Measurements from ENCODE around the gene GHDC.
"Not testable (repeated sequence)": the region's sequence is repeated elsewhere in the genome, so short reads cannot be mapped to it uniquely, and the experiment has no call there.

The GHDC gene

GRCh38 chr17:42146911-42147607 is 47.2 kb downstream of the GHDC start:
- DNase-seq = no peak

DNA sequence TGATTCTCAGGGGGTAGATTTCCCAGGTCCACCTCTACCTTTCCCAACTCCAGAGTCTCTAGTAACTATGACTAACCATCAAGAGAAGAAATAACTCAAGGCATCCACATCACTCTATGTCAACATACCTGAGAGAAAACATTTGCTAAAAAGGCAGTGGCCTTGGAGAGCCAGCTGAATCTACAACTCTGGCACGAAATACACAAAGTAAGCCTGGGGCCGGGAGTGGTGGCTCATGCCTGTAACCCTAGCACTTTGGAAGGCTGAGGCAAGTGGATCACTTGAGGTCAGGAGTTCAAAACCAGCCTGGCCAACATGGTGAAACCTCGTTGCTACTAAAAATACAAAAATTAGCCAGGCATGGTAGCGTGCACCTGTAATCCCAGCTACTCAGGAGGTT is 51.2 kb downstream of the GHDC start:
- DNase-seq = not testable (repeated sequence)

GRCh38 chr17:42142371-42142896 is 51.9 kb downstream of the GHDC start:
- DNase-seq = no peak

- no peak for DNase-seq
These were observed 52.9 kb downstream of the GHDC start for GRCh38 chr17:42141382-42141781.

DNA sequence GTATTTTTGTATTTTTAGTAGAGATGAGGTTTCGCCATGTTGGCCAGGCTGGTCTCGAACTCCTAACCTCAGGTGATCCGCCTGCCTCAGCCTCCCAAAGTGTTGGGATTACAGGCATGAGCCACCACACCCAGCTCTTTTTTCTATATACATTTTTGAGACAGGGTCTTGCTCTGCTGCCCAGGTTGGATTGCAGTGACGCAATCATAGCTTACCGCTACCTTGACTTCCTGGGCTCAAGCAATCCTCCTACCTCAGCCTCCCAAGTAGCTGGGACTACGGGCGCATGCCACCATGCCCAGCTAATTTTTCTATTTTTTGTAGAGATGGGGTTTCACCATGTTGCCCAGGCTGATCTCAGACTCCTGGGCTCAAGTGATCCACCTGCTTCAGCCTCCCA is 53.6 kb downstream of the GHDC start:
- DNase-seq = not testable (repeated sequence)

Measured in bone marrow (tissue), 2 donors.